Measurements from ENCODE around the gene ITGA5. TPM values are rescaled to one million over a fixed set of nuclear protein-coding genes. Genes with fewer than 3 reads are reported as not detected.

ITGA5 gene
- total and polyA plus RNA-seq, 9 of the 15 experiments (the other 6 are each of a cell fraction or from before 2014, with no cell fraction given): 9.1 to 82.1 (median 47.4) TPM

GRCh38 chr12:54398995-54399793, 19.9 kb downstream of the ITGA5 start (continued):
- peak; percentile 85 for TF ChIP-seq REST (IDR thresholded peaks at IDR 0.05; ENCODE audit: borderline replicate concordance)
- no peak for TF ChIP-seq REST (CRISPR knock-in tag; IDR thresholded peaks at IDR 0.05; ENCODE audit: low read depth)
- TF ChIP-seq CTBP1 (IDR thresholded peaks at IDR 0.05; ENCODE audit: borderline replicate concordance): peak; percentile 40; the same call in 1 of the 2 replicates
- peak in 1 of 2 experiments; percentile 71; a peak in 3 of 4 replicates for TF ChIP-seq MAZ (CRISPR knock-in tag; conservative IDR thresholded peaks at IDR 0.05 in 1 of 2, IDR thresholded peaks at IDR 0.05 in 1 of 2)
- no peak for TF ChIP-seq NR3C1 (CRISPR knock-in tag; IDR thresholded peaks at IDR 0.05)
- no peak for TF ChIP-seq NR2C2 (CRISPR knock-in tag; IDR thresholded peaks at IDR 0.05)
- peak; percentile 40; the same call in 1 of the 2 replicates for TF ChIP-seq NR2C2 (tag; IDR thresholded peaks at IDR 0.05)
- no peak for TF ChIP-seq FOXO4 (CRISPR knock-in tag; IDR thresholded peaks at IDR 0.05)
- peak; percentile 94 to 99 (median 96) for TF ChIP-seq CTCF (IDR thresholded peaks at IDR 0.05 in 2 of 3, conservative IDR thresholded peaks at IDR 0.05 in 1 of 3; ENCODE audit: insufficient read depth in 2 of 3, low read depth in 1 of 3, low read length in 3 of 3)
- no peak for TF ChIP-seq MXD1 (CRISPR knock-in tag; IDR thresholded peaks at IDR 0.05; ENCODE audit: borderline replicate concordance, poor library complexity, severe bottlenecking)
- TF ChIP-seq ZNF282 (CRISPR knock-in tag; IDR thresholded peaks at IDR 0.05): no peak
- TF ChIP-seq ZBTB34 (CRISPR knock-in tag; IDR thresholded peaks at IDR 0.05): no peak
